ENCODE results near the gene USP7.
"Not testable (repeated sequence)": the region's sequence is repeated elsewhere in the genome, so short reads cannot be mapped to it uniquely, and the experiment has no call there.

Gene USP7

GRCh38 chr16:8877894-8878522, 85.7 kb downstream of the USP7 start:
- DNase-seq (ENCODE audit: low spot score) = no peak

GRCh38 chr16:8875317-8875716, 88.4 kb downstream of the USP7 start:
- DNase-seq (ENCODE audit: low spot score) = not testable (repeated sequence)

DNA sequence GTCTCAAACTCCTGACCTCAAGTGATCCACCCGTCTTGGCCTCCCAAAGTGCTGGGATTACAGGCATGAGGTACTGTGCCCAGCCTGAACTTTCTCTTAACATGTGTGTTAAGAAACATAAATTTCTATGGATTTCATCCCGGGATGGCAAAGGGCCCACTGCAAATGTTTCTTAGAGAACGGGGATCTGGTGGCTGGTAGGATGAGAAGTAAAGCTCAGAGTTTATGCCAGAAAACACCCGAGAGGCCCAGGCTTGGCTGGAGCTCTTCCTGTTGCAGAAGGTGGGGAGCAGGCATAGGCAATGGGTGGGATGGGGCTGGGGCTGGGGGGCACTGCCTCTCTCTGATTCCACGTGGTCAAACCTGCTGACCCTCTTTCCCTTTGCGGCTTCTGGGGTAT, 89.3 kb downstream of the USP7 start:
- no peak for DNase-seq (ENCODE audit: low spot score)

DNA sequence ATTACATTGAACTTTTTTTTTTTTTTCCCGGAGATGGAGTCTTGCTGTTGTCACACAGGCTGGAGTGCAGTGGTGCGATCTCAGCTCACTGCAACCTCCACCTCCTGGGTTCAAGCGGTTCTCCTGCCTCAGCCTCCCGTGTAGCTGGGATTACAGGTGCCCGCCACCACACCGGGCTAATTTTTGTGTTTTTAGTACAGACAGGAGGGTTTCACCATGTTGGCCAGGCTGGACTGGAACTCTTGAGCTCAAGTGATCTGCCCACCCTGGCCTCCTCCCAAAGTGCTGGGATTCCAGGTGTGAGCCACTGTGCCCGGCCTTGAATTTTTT, 89.9 kb downstream of the USP7 start:
- not testable (repeated sequence) for DNase-seq (ENCODE audit: low spot score)

DNA sequence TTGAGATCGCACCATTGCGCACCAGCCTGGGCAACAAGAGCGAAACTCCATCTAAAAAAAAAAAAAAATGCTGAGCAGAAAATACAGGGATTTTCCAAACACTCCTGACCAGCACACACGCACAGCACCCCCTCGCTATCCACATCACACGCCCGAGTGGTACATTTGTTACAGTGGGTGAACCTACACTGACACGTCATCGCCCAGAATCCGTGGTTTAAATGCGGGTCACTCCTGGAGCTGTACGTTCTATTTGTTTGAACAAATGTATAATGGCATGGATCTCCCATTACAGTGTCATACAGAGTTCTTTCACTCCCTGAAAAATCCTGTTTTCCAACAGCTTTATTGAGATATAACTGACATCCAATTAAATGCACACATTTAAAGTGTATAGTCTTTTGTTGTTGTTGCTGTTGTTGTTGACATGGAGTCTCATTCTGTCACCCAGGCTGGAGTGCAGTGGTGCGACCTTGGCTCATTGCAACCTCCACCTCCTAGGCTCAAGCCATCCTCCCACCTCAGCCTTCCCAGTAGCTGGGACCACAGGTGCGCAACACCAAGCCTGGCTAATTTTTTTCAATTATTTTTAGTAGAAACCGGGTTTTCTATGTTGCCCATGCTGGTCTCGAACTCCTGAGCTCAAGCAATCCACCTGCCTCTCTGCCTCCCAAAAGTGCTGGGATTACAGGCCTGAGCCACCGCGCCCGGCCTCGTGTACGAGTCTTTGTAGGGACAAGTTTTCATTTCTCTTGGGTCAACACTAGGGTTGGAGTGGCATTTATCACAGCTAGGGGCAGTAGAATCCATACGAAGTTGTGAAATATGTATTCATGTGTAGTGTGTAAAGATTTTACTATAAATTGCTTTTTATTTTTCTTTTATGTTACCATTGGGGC, 90.5 kb downstream of the USP7 start:
- DNase-seq (ENCODE audit: low spot score) = no peak

- DNase-seq (ENCODE audit: low spot score) = no peak
These were observed 91.6 kb downstream of the USP7 start for GRCh38 chr16:8872071-8872470.

GRCh38 chr16:8869988-8870241, 93.8 kb downstream of the USP7 start:
- DNase-seq (ENCODE audit: low spot score) = not testable (repeated sequence)

- no peak for DNase-seq (ENCODE audit: low spot score)
These were observed 94.3 kb downstream of the USP7 start for GRCh38 chr16:8869212-8869987.

DNA sequence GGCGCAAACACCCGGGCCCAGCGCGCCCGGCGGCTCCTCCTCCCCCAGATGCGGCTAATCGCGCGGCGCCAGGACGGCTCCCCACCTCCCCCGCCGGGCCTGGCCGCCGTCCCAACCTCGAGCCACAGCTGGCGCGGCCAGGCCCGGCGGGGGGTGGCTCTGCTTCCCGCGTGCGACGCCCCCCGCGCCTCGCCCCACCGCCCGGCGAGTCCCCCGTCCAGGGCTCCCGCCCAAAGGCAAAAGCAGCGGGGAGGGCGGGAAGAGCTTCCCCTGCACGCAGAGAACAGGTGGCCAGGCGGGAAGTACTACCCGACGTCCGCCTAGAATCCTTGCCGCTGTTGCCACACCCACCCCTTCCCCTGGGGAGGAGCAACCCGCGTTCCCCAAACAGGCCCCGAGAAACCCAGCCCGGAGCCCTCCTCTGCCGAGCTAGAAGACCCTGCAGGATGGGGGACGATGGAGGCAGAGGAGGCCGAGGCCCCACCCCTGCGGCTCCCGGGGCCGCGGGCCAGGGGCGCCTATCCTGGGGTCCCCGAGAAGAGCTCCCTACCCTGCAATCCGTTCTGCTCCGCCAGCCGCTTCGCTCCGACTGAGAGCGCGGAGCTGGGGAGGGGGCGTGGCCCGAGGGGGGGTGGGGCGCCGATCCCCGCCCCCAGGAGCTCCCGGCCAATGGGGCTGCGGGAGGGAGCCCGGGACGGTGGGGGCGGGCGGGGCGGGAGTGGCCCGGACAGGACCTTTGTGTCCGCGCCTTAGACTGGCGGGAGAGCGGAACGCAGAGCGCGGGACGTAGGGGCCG, 95.1 kb downstream of the USP7 start, which contains the start of gene CARHSP1:
Gene CARHSP1, minus strand, starts transcription at position 591 of the 796 bp plus-strand sequence. CDS start 9,678 bp downstream, outside the sequence.
- peak; percentile 98 for DNase-seq (ENCODE audit: low spot score)

- no peak for DNase-seq (ENCODE audit: low spot score)
These were observed 95.7 kb downstream of the USP7 start for GRCh38 chr16:8867932-8868415.

DNA sequence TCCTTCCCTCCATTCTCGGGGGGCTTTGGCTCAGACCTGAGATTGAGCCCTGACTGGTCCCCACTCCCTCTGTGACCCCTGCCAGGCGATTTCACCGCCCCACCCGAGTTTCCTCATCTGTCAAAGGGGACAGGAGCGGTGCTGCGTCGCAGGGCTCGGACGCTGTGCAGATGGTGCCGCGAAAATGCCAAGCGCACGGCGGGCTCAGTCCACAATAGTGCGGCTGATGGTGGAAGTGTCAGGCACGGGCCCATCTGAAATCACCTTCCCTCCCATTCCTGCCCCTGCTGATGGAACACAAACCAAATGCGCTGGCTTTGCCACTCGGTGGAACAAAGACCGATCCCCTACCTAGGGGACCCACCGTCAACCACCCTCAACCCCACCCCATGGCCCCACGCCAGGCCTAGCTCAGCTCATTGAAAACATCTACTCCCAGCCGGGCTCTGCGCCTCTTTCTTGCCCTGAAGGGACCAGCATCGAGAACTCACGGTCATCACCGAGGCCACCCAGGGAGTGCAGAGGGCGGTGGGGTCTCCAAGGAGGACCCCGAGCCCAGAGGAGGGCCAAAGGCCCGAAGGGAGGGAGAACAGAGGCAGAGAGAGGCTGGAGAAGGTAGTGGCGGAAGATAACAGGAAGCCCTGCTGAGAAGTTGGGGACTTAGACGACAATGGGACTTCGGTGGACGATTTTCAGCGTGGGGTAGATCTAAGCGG, 96.3 kb downstream of the USP7 start:
- DNase-seq (ENCODE audit: low spot score) = no peak

DNA sequence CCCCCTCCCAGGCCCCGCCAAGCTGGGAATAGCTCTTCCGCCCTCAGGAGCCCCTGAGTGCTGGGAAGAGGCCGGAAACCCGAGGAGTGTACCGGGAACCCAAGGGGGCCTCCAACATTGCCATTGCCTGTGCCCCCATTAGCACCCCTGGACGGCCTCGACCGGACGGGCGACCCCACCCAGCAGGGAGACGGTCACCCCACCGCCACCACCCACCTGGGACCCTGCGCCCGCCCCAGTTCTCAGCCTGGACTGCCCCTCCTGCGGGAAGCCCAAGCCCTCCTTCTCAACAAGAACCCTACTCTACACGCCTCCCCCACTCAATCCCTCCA, 96.9 kb downstream of the USP7 start:
- DNase-seq (ENCODE audit: low spot score) = no peak

- no peak for DNase-seq (ENCODE audit: low spot score)
These were observed 97.4 kb downstream of the USP7 start for GRCh38 chr16:8866118-8866883.

GRCh38 chr16:8865145-8865882, 98.4 kb downstream of the USP7 start:
- DNase-seq (ENCODE audit: low spot score) = no peak

DNA sequence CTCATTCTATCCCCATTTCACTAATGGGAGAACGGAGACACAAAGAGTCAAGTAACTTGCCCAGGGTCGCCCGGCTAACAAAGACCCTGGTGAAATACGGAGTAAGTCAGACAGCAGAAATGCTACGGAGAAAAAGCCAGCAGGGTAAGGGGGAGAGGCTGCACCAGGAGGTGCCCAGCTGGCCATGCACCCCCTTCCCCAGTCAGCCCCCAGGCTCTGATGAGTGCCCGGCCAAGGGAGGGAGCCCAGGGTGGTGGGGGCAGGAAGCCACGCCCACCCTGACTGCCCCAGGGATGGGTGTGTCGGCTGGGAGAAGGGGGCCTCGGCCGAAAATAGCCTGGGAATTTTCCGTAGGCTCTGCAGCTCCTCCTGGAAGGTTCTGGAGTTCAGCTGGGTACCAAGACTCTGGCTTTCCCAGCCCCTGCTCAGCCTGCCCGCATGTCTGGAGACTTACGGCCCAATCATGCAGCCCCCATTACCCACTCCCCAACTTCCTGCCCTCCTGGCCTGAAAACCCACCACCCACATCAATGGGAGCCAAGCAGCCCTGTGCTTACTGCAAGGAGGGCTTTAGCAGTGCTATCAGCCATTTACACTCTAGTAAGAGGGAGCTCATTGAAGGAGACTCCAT, 99.1 kb downstream of the USP7 start:
- DNase-seq (ENCODE audit: low spot score) = no peak

GRCh38 chr16:8863594-8864424, 99.9 kb downstream of the USP7 start:
- no peak for DNase-seq (ENCODE audit: low spot score)

DNA sequence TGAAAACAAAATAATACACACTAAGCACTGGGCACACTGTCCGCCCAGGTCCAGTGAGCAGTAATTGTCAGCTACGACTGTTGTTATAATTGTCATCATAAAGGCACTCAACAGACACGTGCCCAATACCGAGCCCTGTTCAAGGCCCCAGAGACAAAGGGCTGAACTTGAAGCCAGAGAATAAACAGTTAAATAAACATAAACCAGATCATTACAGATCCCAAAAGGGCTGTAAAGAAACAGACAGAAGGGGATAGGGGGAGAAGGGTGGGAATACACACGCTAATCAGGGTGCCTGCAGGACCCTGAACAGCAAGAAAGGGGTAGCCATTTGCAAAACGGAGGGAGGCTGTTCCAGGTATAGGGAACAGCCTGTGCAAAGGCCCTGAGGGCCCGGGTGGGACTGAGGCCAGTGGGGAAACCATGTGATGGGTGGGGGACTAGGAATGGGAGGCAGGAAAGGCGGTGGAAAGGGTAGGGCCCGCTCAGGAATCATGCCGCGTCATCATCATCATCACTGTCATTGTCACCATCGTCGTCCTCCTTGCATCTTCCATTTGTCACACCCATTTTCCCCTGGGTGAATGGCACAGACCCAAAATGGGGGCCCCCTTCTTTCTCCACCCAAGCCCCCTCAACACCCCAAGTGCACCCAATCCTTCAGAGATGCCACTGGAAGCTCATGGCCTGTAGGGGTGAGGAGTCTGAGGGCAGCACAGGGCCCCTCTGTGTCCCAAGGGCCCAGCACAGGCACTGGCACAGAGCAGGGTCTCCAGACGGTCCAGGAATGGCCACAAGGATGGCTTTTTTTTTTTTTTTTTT, 101.2 kb downstream of the USP7 start:
- DNase-seq (ENCODE audit: low spot score) = no peak
